Measurements from ENCODE around the gene GMPPB.
"Not testable (repeated sequence)": the region's sequence is repeated elsewhere in the genome, so short reads cannot be mapped to it uniquely, and the experiment has no call there.

GMPPB gene

DNA sequence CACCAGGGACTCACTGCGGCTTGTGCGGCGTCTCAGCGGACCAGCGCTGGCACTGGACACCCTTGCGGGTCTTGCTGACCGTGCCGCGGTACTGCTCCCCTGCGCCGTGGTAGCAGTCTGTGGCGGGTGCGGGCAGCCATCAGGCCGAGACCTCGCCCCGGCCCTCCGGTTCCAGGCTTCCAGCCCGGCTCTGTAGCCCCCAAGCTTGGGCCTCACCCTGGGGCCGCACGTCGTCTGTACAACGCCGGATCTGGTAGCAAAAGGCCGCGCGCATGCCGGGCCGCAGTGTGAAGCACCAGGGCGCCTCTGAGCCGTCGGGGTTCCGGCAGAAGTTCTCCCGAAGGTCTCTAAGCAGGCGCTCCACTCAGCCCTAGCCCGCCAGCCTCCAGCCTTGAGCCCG, 37.9 kb downstream of the GMPPB start:
- not testable (repeated sequence) for H3K9ac ChIP-seq (ENCODE audit: low read length); H3K4me1 ChIP-seq (ENCODE audit: low read length); H3K27me3 ChIP-seq (ENCODE audit: low read depth, low read length); H2AFZ ChIP-seq (ENCODE audit: low read depth, low read length); H3K4me3 ChIP-seq (ENCODE audit: low read length); H3K27ac ChIP-seq (ENCODE audit: low read length); H3K4me2 ChIP-seq (ENCODE audit: low read length); H4K20me1 ChIP-seq (ENCODE audit: insufficient read depth, low read length); H3K9me3 ChIP-seq (ENCODE audit: insufficient read depth, low read length)
- peaks cover 22% of the 10 kb centered on the region for H3K36me3 ChIP-seq (replicated peaks; ENCODE audit: low read depth, low read length)
- peaks cover 15% of the 10 kb centered on the region for H3K79me2 ChIP-seq (ENCODE audit: low read length)

DNA sequence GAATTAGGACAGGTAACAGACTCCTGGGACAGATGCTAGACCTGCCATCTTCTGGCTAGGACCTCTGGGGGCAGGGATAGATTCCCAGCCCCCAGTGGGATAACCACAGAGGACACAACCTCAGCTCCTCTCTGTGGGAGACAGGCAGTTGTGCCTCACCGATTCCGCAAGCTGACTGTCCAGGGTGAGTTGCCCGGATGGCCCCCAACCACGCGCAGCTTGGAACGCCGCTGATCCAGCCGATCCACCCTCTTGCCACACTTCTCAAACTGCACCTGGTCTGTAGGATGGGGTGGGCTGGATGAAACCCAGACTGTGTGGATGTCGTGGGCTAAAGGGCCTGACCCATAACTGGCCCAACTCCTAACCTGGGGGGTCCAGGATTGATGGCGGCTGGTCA, 38.6 kb downstream of the GMPPB start:
- H3K4me3 ChIP-seq (ENCODE audit: low read length); H2AFZ ChIP-seq (ENCODE audit: low read depth, low read length); H3K4me1 ChIP-seq (ENCODE audit: low read length); H3K4me2 ChIP-seq (ENCODE audit: low read length); H3K9me3 ChIP-seq (ENCODE audit: insufficient read depth, low read length); H3K27ac ChIP-seq (ENCODE audit: low read length); H3K9ac ChIP-seq (ENCODE audit: low read length); H4K20me1 ChIP-seq (ENCODE audit: insufficient read depth, low read length); H3K79me2 ChIP-seq (ENCODE audit: low read length); H3K27me3 ChIP-seq (ENCODE audit: low read depth, low read length): not testable (repeated sequence)
- peaks cover 25% of the 10 kb centered on the region for H3K36me3 ChIP-seq (replicated peaks; ENCODE audit: low read depth, low read length)

DNA sequence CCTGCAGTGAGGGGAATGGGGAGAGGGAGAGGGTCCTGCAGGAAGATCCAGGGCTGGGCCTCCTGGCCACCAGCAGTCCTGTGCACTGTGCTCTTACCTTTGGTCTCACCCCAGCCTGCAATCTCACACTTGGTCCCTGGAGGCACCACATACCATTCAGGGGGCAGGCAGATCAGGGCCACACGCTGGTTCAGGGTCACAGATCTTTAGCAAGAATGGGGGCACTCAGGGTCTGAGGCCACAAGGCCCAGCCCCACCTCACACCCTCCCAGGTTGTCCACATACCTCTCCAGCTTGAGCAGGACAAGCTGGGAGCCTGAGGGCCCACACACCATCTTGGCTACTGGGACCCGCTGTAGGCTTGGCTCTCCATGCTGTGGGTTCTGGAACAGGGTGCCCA, 39.3 kb downstream of the GMPPB start:
- not testable (repeated sequence) for H3K4me3 ChIP-seq (ENCODE audit: low read length); H2AFZ ChIP-seq (ENCODE audit: low read depth, low read length); H4K20me1 ChIP-seq (ENCODE audit: insufficient read depth, low read length); H3K9me3 ChIP-seq (ENCODE audit: insufficient read depth, low read length); H3K79me2 ChIP-seq (ENCODE audit: low read length); H3K27ac ChIP-seq (ENCODE audit: low read length); H3K4me1 ChIP-seq (ENCODE audit: low read length); H3K4me2 ChIP-seq (ENCODE audit: low read length); H3K27me3 ChIP-seq (ENCODE audit: low read depth, low read length); H3K9ac ChIP-seq (ENCODE audit: low read length)
- peaks cover 30% of the 10 kb centered on the region for H3K36me3 ChIP-seq (replicated peaks; ENCODE audit: low read depth, low read length)

DNA sequence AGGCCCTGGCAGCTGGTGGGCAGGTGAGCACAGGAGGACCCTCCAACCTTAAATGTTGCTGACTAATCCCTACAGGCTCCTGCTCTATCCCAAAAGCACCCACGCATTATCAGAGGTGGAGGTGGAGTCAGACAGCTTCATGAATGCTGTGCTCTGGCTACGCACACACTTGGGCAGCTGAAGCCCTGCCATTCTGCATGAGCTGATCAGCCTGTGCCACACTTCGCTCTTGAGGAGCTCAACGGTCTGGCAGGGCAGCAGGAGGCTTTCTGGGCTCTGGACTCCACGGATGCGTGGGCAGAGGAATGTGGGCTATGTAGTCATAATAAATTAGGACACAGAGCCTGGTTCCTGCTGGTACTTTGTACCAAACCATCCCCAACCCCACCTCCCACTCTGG, 40.6 kb downstream of the GMPPB start:
- no peak overlapping the region for H3K27ac ChIP-seq (ENCODE audit: low read length)
- H3K9ac ChIP-seq (ENCODE audit: low read length): no peak overlapping the region
- no peak overlapping the region for H3K4me3 ChIP-seq (ENCODE audit: low read length)
- no peaks in the 10 kb centered on the region for H3K4me1 ChIP-seq (ENCODE audit: low read length)
- H3K36me3 ChIP-seq (replicated peaks; ENCODE audit: low read depth, low read length): peaks cover 42% of the 10 kb centered on the region
- no peak overlapping the region for H3K4me2 ChIP-seq (ENCODE audit: low read length)
- H4K20me1 ChIP-seq (ENCODE audit: insufficient read depth, low read length): no peaks in the 10 kb centered on the region
- H2AFZ ChIP-seq (ENCODE audit: low read depth, low read length): no peak overlapping the region
- H3K27me3 ChIP-seq (ENCODE audit: low read depth, low read length): no peaks in the 10 kb centered on the region
- no peak for TF ChIP-seq EZH2phosphoT487 (IDR thresholded peaks at IDR 0.05; ENCODE audit: low read depth)
- TF ChIP-seq, protein P1, sequence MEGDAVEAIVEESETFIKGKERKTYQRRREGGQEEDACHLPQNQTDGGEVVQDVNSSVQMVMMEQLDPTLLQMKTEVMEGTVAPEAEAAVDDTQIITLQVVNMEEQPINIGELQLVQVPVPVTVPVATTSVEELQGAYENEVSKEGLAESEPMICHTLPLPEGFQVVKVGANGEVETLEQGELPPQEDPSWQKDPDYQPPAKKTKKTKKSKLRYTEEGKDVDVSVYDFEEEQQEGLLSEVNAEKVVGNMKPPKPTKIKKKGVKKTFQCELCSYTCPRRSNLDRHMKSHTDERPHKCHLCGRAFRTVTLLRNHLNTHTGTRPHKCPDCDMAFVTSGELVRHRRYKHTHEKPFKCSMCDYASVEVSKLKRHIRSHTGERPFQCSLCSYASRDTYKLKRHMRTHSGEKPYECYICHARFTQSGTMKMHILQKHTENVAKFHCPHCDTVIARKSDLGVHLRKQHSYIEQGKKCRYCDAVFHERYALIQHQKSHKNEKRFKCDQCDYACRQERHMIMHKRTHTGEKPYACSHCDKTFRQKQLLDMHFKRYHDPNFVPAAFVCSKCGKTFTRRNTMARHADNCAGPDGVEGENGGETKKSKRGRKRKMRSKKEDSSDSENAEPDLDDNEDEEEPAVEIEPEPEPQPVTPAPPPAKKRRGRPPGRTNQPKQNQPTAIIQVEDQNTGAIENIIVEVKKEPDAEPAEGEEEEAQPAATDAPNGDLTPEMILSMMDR (IDR thresholded peaks at IDR 0.05; ENCODE audit: low read depth, low read length): no peak
- H3K79me2 ChIP-seq (ENCODE audit: low read length): no peaks in the 10 kb centered on the region
- H3K9me3 ChIP-seq (ENCODE audit: insufficient read depth, low read length): no peaks in the 10 kb centered on the region

DNA sequence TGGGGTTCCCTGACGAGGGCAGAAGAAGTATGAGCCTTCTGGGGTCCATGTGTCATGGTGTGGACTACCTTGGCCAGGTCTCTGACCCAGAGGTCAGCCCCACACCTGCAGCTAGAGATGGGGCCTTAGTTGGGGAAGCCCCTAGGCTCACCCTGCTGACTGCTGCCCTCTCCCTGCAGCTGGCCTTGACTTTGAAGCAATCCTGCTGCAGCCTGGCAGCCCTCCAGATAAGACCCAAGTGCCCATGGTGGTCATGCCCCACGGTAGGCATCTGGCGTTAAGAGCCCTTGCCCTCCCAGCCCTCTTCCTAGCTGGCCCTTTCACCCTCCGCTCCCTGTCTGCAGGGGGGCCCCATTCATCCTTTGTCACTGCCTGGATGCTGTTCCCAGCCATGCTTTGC, 42.2 kb downstream of the GMPPB start:
- no peak overlapping the region for H3K4me3 ChIP-seq (ENCODE audit: low read length)
- no peaks in the 10 kb centered on the region for H3K9me3 ChIP-seq (ENCODE audit: insufficient read depth, low read length)
- no peak overlapping the region for H3K27ac ChIP-seq (ENCODE audit: low read length)
- H3K79me2 ChIP-seq (ENCODE audit: low read length): no peaks in the 10 kb centered on the region
- no peak overlapping the region for H3K9ac ChIP-seq (ENCODE audit: low read length)
- no peaks in the 10 kb centered on the region for H3K27me3 ChIP-seq (ENCODE audit: low read depth, low read length)
- no peak overlapping the region for H3K4me2 ChIP-seq (ENCODE audit: low read length)
- peaks cover 56% of the 10 kb centered on the region for H3K36me3 ChIP-seq (replicated peaks; ENCODE audit: low read depth, low read length)
- no peaks in the 10 kb centered on the region for H4K20me1 ChIP-seq (ENCODE audit: insufficient read depth, low read length)
- TF ChIP-seq, protein P1 (IDR thresholded peaks at IDR 0.05; ENCODE audit: low read depth, low read length): no peak
- no peak for TF ChIP-seq EZH2phosphoT487 (IDR thresholded peaks at IDR 0.05; ENCODE audit: low read depth)
- no peak overlapping the region for H2AFZ ChIP-seq (ENCODE audit: low read depth, low read length)
- no peaks in the 10 kb centered on the region for H3K4me1 ChIP-seq (ENCODE audit: low read length)

DNA sequence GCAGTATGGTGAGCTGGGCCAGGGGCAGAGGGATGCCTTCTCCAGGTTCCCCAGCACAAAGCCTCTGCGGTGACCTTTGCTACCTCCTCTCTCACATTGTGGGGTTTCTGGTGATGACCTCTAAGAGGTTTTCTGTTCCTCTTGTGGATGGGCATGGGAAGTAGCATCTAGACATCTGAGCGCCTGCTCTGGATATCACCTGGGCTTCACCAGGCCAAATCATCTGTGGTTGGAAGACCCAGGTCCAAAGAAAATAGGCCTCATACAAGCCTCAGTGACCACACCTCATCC, 42.6 kb downstream of the GMPPB start:
- Histone ChIP-seq H2AFZ (ENCODE audit: low read depth, low read length) (no peak overlapping the region), H3K9ac (ENCODE audit: low read length) (no peak overlapping the region), H3K79me2 (ENCODE audit: low read length) (no peaks in the 10 kb centered on the region), H3K27me3 (ENCODE audit: low read depth, low read length) (no peaks in the 10 kb centered on the region), H3K4me1 (ENCODE audit: low read length) (no peaks in the 10 kb centered on the region), H3K4me3 (ENCODE audit: low read length) (no peak overlapping the region), H3K9me3 (ENCODE audit: insufficient read depth, low read length) (no peaks in the 10 kb centered on the region), H4K20me1 (ENCODE audit: insufficient read depth, low read length) (no peaks in the 10 kb centered on the region), H3K27ac (ENCODE audit: low read length) (no peak overlapping the region), H3K36me3 (replicated peaks; ENCODE audit: low read depth, low read length) (peaks cover 60% of the 10 kb centered on the region), H3K4me2 (ENCODE audit: low read length) (no peak overlapping the region)
- no peak for TF ChIP-seq EZH2phosphoT487 (IDR thresholded peaks at IDR 0.05; ENCODE audit: low read depth)
- TF ChIP-seq, protein P1 (IDR thresholded peaks at IDR 0.05; ENCODE audit: low read depth, low read length): no peak

All from OCI-LY3 (cell line).